PC-9 (cell line): ENCODE data around the gene TAS2R41. TPM values are rescaled to one million over a fixed set of nuclear protein-coding genes. Genes with fewer than 3 reads are reported as not detected.

Source experiments
- BruUV-seq: library from RNA; stranded (reverse); fragments of 400-500 nt; replicated peaks from 2 replicates; lab custom pipeline; 2021; lab: Mats Ljungman, UMichigan
- CTCF ChIA-PET: fragments of 300-600 bp; sonication (Branson Sonifier 250); formaldehyde crosslinking; loops from one replicate; lab custom pipeline; 2022; ENCODE audit warnings: antibody characterized with exemption; lab: Charles Lee
- POLR2A ChIA-PET: fragments of 300-600 bp; sonication (Branson Sonifier 250); formaldehyde crosslinking; loops from one replicate; lab custom pipeline; 2022; ENCODE audit warnings: antibody characterized with exemption; ENCODE audit not compliant: unreplicated experiment; lab: Charles Lee
- DNase-seq, 2 experiments: peaks; one replicate each; pipeline versions ENCODE4 v3.0.0 to v3.0.0-alpha.2; 2015 to 2022; ENCODE audit warnings: mixed read lengths in 1 of 2
- H2AFZ ChIP-seq: fragments of 200-600 bp; sonication (generic); 2 replicates; pipeline ENCODE4 v1.8.1; 2017; ENCODE audit warnings: antibody characterized with exemption
- H3F3A ChIP-seq: fragments of 200-600 bp; sonication (generic); 2 replicates; pipeline ENCODE4 v1.8.1; 2017; ENCODE audit warnings: antibody characterized with exemption, mild to moderate bottlenecking, low read depth; ENCODE audit not compliant: insufficient read depth
- H3K27ac ChIP-seq: fragments of 200-600 bp; sonication (generic); 2 replicates; pipeline ENCODE4 v1.6.1; 2016; ENCODE audit warnings: mixed run types
- H3K27me3 ChIP-seq: fragments of 200-600 bp; sonication (generic); 2 replicates; pipeline ENCODE4 v1.6.1; 2016; ENCODE audit warnings: low read depth, mixed run types; ENCODE audit not compliant: insufficient read depth
- H3K36me3 ChIP-seq: fragments of 200-600 bp; sonication (generic); 2 replicates; pipeline ENCODE4 v1.6.1; 2016; ENCODE audit warnings: low read depth, mixed run types
- H3K4me1 ChIP-seq: fragments of 200-600 bp; sonication (generic); replicated peaks from 2 replicates; pipeline ENCODE4 v1.6.1; 2016; ENCODE audit warnings: mixed run types; ENCODE audit not compliant: insufficient read depth
- H3K4me2 ChIP-seq: fragments of 200-600 bp; sonication (generic); 2 replicates; pipeline ENCODE4 v1.6.1; 2017; ENCODE audit warnings: mixed run types
- H3K4me3 ChIP-seq: fragments of 200-600 bp; sonication (generic); 2 replicates; pipeline ENCODE4 v1.6.1; 2016; ENCODE audit warnings: mixed run types
- H3K79me2 ChIP-seq: fragments of 200-600 bp; sonication (generic); 2 replicates; pipeline ENCODE4 v1.6.1; 2017; ENCODE audit warnings: low read depth, mixed run types
- H3K9me2 ChIP-seq: fragments of 200-600 bp; sonication (generic); 2 replicates; pipeline ENCODE4 v1.8.1; 2017; ENCODE audit warnings: mild to moderate bottlenecking; ENCODE audit not compliant: insufficient read depth
- H3K9me3 ChIP-seq: fragments of 200-600 bp; sonication (generic); 2 replicates; pipeline ENCODE4 v1.8.1; 2016; ENCODE audit warnings: low read depth; ENCODE audit not compliant: insufficient read depth
- H4K20me1 ChIP-seq: fragments of 200-600 bp; sonication (generic); 2 replicates; pipeline ENCODE4 v1.8.1; 2017; ENCODE audit not compliant: insufficient read depth
- EZH2 ChIP-seq: fragments of 200-600 bp; sonication (generic); IDR thresholded peaks from 2 replicates; pipeline ENCODE4 v1.8.0; 2017; ENCODE audit warnings: antibody characterized with exemption, low read depth
- intact Hi-C: fragments of 100-400 bp; cut with micrococcal nuclease; formaldehyde crosslinking; loops from one replicate; pipeline ENCODE4 v1.10.0; 2022; ENCODE audit not compliant: unreplicated experiment
- total RNA-seq: library from RNA; stranded (reverse); gene quantifications from 2 replicates; pipeline ENCODE4 v1.2.3, GENCODE V29; 2021
- TF ChIP-seq, protein P1 (sequence below): fragments of 200-600 bp; sonication (generic); conservative IDR thresholded peaks from 2 replicates; pipeline ENCODE4 v1.6.1; 2017; ENCODE audit warnings: mixed run types, antibody characterized with exemption, mild to moderate bottlenecking, moderate library complexity

TAS2R41 gene
- total RNA-seq, 1 experiment from 2014 or later: not detected

DNA sequence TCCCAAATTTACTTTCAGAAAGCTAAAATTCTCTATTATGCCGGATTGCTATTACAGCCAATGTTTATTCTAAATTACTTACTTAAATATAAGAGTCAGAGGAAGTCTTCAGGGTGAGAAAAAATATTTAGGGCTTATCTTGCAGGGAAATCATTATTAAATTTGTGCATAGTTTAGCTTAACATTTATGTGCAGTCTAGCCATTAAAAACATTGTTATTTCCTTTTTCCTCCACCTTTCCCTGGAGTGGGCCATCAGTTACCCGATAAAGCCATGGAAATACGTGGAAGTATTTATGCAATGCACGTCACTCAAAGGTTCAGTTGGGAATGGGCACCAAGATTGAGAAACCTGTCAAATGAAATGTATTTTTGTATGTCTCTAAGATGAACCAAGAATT lies 43.9 kb upstream of the TAS2R41 start:
- no peak for TF ChIP-seq EZH2
- TF ChIP-seq, protein P1, sequence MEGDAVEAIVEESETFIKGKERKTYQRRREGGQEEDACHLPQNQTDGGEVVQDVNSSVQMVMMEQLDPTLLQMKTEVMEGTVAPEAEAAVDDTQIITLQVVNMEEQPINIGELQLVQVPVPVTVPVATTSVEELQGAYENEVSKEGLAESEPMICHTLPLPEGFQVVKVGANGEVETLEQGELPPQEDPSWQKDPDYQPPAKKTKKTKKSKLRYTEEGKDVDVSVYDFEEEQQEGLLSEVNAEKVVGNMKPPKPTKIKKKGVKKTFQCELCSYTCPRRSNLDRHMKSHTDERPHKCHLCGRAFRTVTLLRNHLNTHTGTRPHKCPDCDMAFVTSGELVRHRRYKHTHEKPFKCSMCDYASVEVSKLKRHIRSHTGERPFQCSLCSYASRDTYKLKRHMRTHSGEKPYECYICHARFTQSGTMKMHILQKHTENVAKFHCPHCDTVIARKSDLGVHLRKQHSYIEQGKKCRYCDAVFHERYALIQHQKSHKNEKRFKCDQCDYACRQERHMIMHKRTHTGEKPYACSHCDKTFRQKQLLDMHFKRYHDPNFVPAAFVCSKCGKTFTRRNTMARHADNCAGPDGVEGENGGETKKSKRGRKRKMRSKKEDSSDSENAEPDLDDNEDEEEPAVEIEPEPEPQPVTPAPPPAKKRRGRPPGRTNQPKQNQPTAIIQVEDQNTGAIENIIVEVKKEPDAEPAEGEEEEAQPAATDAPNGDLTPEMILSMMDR: no peak
- no peak overlapping the region for H3K27ac ChIP-seq
- DNase-seq: no peak
- intact Hi-C loops: no loop called here
- ChIA-PET POLR2A (no interaction called here), CTCF (no interaction called here)
- no peaks in the 10 kb centered on the region for H3K36me3 ChIP-seq
- BruUV-seq: no TSS peak
- no peaks in the 10 kb centered on the region for H3K9me3 ChIP-seq
- H3F3A ChIP-seq: 0 out of 2 replicates have a peak, but pooled peaks cover 4% of the 10 kb centered on the region
- H4K20me1 ChIP-seq: no peaks in the 10 kb centered on the region
- peaks cover 8% of the 10 kb centered on the region; the same call in 1 of the 2 replicates for H3K4me1 ChIP-seq
- H2AFZ ChIP-seq: no peak overlapping the region
- no peaks in the 10 kb centered on the region for H3K79me2 ChIP-seq
- no peak overlapping the region for H3K4me3 ChIP-seq
- H3K27me3 ChIP-seq: no peaks in the 10 kb centered on the region
- H3K9me2 ChIP-seq: no peaks in the 10 kb centered on the region
- H3K4me2 ChIP-seq: no peak overlapping the region

GRCh38 chr7:143434660-143435059 lies 43.0 kb upstream of the TAS2R41 start:
- Histone ChIP-seq H2AFZ (no peak overlapping the region), H3K79me2 (no peaks in the 10 kb centered on the region), H3K9me2 (no peaks in the 10 kb centered on the region), H3K27ac (no peak overlapping the region), H3K4me3 (no peak overlapping the region), H3F3A (0 out of 2 replicates have a peak, but pooled peaks cover 4% of the 10 kb centered on the region), H4K20me1 (no peaks in the 10 kb centered on the region), H3K27me3 (no peaks in the 10 kb centered on the region), H3K4me1 (peaks cover 8% of the 10 kb centered on the region; the same call in 1 of the 2 replicates), H3K9me3 (no peaks in the 10 kb centered on the region), H3K4me2 (no peak overlapping the region), H3K36me3 (no peaks in the 10 kb centered on the region)
- POLR2A ChIA-PET: no interaction called here
- DNase-seq: no peak
- TF ChIP-seq EZH2: no peak
- TF ChIP-seq, protein P1: no peak
- intact Hi-C loops: no loop called here
- CTCF ChIA-PET: no interaction called here
- BruUV-seq: no TSS peak

- no TSS peak for BruUV-seq
- no peak for DNase-seq
- POLR2A ChIA-PET: no interaction called here
- TF ChIP-seq EZH2: no peak
- TF ChIP-seq, protein P1: no peak
- H3K4me3 ChIP-seq: no peak overlapping the region
- H3K36me3 ChIP-seq: no peaks in the 10 kb centered on the region
- H3K4me2 ChIP-seq: no peak overlapping the region
- no peaks in the 10 kb centered on the region for H4K20me1 ChIP-seq
- H3K27ac ChIP-seq: no peak overlapping the region
- H3K9me2 ChIP-seq: no peaks in the 10 kb centered on the region
- intact Hi-C loops: no loop called here
- no peaks in the 10 kb centered on the region for H3K79me2 ChIP-seq
- no peaks in the 10 kb centered on the region for H3K9me3 ChIP-seq
- 0 out of 2 replicates have a peak, but pooled peaks cover 4% of the 10 kb centered on the region for H3F3A ChIP-seq
- H3K27me3 ChIP-seq: no peaks in the 10 kb centered on the region
- CTCF ChIA-PET: no interaction called here
- H2AFZ ChIP-seq: no peak overlapping the region
- peaks cover 4% of the 10 kb centered on the region; the same call in 1 of the 2 replicates for H3K4me1 ChIP-seq
Observed at GRCh38 chr7:143435266-143435665, 42.4 kb upstream of the TAS2R41 start.
